ENCODE results near the gene MAST4. TPM values are rescaled to one million over a fixed set of nuclear protein-coding genes. Genes with fewer than 3 reads are reported as not detected.

The MAST4 gene
- total RNA-seq, 2 donors from 2014 or later: 30.5 to 47.8 TPM

DNA sequence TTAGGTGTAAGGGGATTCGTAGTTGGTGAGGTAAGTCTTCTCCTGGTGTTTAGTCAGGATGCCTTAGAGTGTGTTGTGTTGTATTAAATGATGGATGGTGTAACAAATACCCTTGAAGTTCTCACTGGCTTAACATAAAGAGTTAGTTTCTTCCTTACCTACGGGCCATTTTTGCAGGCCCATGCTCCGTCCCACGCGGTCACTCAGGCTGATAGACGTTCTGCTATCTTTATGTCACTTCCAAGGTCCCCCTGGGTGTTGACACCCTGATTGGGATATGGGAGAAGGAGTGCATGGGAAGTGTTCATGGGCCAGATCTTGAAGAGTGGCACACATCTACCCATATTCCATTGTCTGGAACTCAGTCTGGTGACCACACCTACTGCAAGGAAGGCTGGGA, 214.0 kb downstream of the MAST4 start:
- DNase-seq (ENCODE audit: low spot score) (no peak), ATAC-seq (ENCODE audit: insufficient number of reproducible peaks, low FRiP score, low read depth) (no peak)
- Histone ChIP-seq H3K9me3 (no peaks in the 10 kb centered on the region), H3K4me3 (no peak overlapping the region), H3K36me3 (no peaks in the 10 kb centered on the region), H3K27ac (no peak overlapping the region), H3K4me1 (ENCODE audit: control insufficient read depth in 1 of 2, low read depth in 2 of 2) (peaks cover 0 to 3% of the 10 kb centered on the region in 2 donors), H3K27me3 (replicated peaks; ENCODE audit: insufficient read depth) (no peaks in the 10 kb centered on the region)
- TF ChIP-seq CTCF (IDR thresholded peaks at IDR 0.05): no peak

DNA sequence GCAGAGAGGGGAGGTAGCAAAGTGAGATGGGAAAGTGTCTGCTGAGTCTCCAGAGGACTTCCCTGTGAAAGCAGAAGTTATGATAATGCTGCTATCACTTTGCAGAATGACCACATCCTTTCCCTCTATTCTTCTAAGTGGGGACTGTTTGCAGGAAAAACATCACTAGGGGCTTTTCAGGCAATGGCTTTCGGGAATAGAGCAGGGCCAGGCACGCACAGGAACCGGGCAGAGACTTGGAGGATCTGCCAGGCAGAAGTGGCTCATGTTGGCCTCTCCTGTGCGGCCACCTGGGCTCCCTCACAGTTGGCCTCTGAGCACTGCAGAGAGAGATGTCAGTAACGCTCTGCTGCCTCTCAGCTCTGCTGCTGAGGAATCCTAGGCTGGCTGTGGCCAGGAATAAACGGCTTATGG, 214.7 kb downstream of the MAST4 start:
- TF ChIP-seq CTCF (IDR thresholded peaks at IDR 0.05): no peak
- no peaks in the 10 kb centered on the region for H3K27me3 ChIP-seq (replicated peaks; ENCODE audit: insufficient read depth)
- no peak overlapping the region for H3K4me3 ChIP-seq
- no peak overlapping the region for H3K27ac ChIP-seq
- H3K36me3 ChIP-seq: no peaks in the 10 kb centered on the region
- no peak for DNase-seq (ENCODE audit: low spot score)
- ATAC-seq (ENCODE audit: insufficient number of reproducible peaks, low FRiP score, low read depth): no peak
- no peaks in the 10 kb centered on the region for H3K9me3 ChIP-seq
- H3K4me1 ChIP-seq (ENCODE audit: control insufficient read depth in 1 of 2, low read depth in 2 of 2): peaks cover 0 to 3% of the 10 kb centered on the region in 2 donors

DNA sequence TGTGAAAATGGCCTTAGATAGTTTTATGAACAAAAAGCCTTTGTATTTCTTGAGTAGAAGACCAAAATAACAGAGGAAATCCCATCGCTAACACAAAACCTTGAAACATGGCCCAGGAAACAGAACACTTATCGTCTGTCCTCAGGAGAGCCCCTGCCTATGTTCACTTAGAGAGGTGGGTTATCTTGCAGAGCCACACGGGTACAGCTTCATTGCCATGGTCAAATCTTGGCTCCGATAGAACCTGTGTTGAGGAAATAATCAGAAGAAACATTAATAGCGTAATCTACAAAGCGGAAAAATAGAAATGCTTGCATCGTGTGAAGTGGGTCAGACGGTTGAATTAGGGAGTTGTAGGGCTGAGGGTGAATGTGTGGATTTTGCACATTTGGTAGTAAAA, 216.1 kb downstream of the MAST4 start:
- Histone ChIP-seq H3K27me3 (replicated peaks; ENCODE audit: insufficient read depth) (no peaks in the 10 kb centered on the region), H3K4me1 (ENCODE audit: control insufficient read depth in 1 of 2, low read depth in 2 of 2) (peaks cover 0 to 3% of the 10 kb centered on the region in 2 donors), H3K4me3 (no peak overlapping the region), H3K36me3 (no peaks in the 10 kb centered on the region), H3K9me3 (no peaks in the 10 kb centered on the region), H3K27ac (no peak overlapping the region)
- DNase-seq (ENCODE audit: low spot score) (no peak), ATAC-seq (ENCODE audit: insufficient number of reproducible peaks, low FRiP score, low read depth) (no peak)
- no peak for TF ChIP-seq CTCF (IDR thresholded peaks at IDR 0.05)

DNA sequence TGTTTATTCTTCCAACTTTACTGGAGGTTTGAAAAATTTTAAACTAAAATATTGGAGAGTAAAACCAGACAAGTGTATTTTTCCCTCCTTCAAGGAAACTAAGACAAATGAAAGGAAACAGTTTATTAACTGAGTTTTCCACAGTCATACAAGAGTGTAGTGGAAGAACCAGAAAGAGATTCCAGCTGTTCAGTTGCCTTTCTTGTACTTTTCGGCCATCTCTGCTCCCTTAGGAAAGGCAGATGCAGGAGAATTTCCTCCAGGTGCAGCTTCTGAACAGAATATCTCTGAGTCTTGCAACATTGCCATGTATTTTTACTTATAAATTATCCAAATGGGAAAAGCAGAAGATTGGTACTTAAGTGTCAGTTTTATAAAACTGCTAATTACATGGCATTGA, 217.1 kb downstream of the MAST4 start:
- H3K4me3 ChIP-seq: no peak overlapping the region
- H3K27me3 ChIP-seq (replicated peaks; ENCODE audit: insufficient read depth): no peaks in the 10 kb centered on the region
- DNase-seq (ENCODE audit: low spot score) (no peak), ATAC-seq (ENCODE audit: insufficient number of reproducible peaks, low FRiP score, low read depth) (no peak)
- H3K27ac ChIP-seq: no peak overlapping the region
- H3K36me3 ChIP-seq: no peaks in the 10 kb centered on the region
- H3K9me3 ChIP-seq: no peaks in the 10 kb centered on the region
- H3K4me1 ChIP-seq (ENCODE audit: control insufficient read depth in 1 of 2, low read depth in 2 of 2): no peaks in the 10 kb centered on the region
- no peak for TF ChIP-seq CTCF (IDR thresholded peaks at IDR 0.05)

DNA sequence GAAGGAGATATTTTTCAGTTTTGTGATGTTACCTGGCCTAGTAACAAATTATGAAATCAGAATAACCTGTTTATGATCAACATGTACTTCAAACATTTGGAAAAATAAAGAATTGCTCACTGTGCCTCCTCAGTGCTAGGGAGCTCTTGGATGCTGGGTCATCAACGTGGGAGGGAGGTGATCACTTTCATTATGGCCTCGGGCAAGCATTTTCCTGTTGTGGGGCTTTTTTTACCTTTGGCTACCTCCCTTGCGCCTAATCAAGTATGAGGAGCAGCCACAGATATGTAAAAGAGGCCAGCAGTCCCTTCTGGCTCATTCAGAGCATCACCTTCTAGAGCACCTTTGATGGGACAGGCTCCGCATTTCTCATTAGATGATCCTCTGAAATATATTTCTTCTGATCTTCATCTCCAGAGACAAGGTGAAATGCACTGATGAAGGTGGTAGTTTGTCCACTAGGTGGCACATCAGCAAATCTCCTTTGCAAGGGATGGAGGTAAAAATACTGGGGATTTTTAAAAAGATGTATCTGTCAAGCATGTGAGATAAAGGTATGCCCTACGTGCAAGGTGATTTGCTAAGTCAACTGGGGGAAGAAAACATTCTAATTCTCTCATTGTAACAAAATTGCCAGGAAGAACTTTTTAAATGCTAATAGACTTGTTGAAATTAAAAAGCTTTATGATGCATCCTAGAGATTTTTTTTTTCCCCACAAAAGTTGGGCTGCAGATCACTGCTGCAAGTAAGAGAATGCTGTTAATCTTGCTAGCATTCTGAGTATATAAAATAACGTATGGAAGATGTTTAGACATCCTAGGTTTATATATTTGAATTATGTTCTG, 218.2 kb downstream of the MAST4 start:
- no peaks in the 10 kb centered on the region for H3K9me3 ChIP-seq
- TF ChIP-seq CTCF (IDR thresholded peaks at IDR 0.05): peak; percentile 66
- no peaks in the 10 kb centered on the region for H3K27me3 ChIP-seq (replicated peaks; ENCODE audit: insufficient read depth)
- H3K4me3 ChIP-seq: no peak overlapping the region
- H3K36me3 ChIP-seq: no peaks in the 10 kb centered on the region
- no peak overlapping the region for H3K27ac ChIP-seq
- no peak for ATAC-seq (ENCODE audit: insufficient number of reproducible peaks, low FRiP score, low read depth)
- H3K4me1 ChIP-seq (ENCODE audit: control insufficient read depth in 1 of 2, low read depth in 2 of 2): no peaks in the 10 kb centered on the region
- no peak for DNase-seq (ENCODE audit: low spot score)

All from thoracic aorta (tissue), 2 donors.